ENCODE measurements around the gene TLE1.

Gene TLE1

GRCh38 chr9:81686614-81687520, 2.5 kb downstream of the TLE1 start:
- DNase-seq (ENCODE audit: low read depth in 2 of 3, low spot score in 1 of 3), result no peak

- DNase-seq (ENCODE audit: low read depth in 2 of 3, low spot score in 1 of 3), result no peak
These were observed 3.4 kb downstream of the TLE1 start for GRCh38 chr9:81685763-81686613.

GRCh38 chr9:81684635-81685034, 4.7 kb downstream of the TLE1 start:
- DNase-seq (ENCODE audit: low read depth in 2 of 3, low spot score in 1 of 3), result no peak

GRCh38 chr9:81683704-81684103, 5.6 kb downstream of the TLE1 start:
- no peak for DNase-seq (ENCODE audit: low read depth in 2 of 3, low spot score in 1 of 3)

GRCh38 chr9:81683238-81683637, 6.1 kb downstream of the TLE1 start:
- DNase-seq (ENCODE audit: low read depth in 2 of 3, low spot score in 1 of 3), result no peak

- DNase-seq (ENCODE audit: low read depth in 2 of 3, low spot score in 1 of 3), result no peak
These were observed 6.5 kb downstream of the TLE1 start for GRCh38 chr9:81682797-81683196.

- DNase-seq (ENCODE audit: low read depth in 2 of 3, low spot score in 1 of 3), result no peak
These were observed 7.2 kb downstream of the TLE1 start for GRCh38 chr9:81682177-81682576.

GRCh38 chr9:81680506-81680905, 8.8 kb downstream of the TLE1 start:
- DNase-seq (ENCODE audit: low read depth in 2 of 3, low spot score in 1 of 3), result no peak

- no peak for DNase-seq (ENCODE audit: low read depth in 2 of 3, low spot score in 1 of 3)
These were observed 9.3 kb downstream of the TLE1 start for GRCh38 chr9:81680006-81680405.

GRCh38 chr9:81678088-81678487, 11.3 kb downstream of the TLE1 start:
- no peak for DNase-seq (ENCODE audit: low read depth in 2 of 3, low spot score in 1 of 3)

GRCh38 chr9:81676395-81676794, 13.0 kb downstream of the TLE1 start:
- DNase-seq (ENCODE audit: low read depth in 2 of 3, low spot score in 1 of 3), result no peak

GRCh38 chr9:81673310-81673709, 16.0 kb downstream of the TLE1 start:
- no peak for DNase-seq (ENCODE audit: low read depth in 2 of 3, low spot score in 1 of 3)

GRCh38 chr9:81671880-81672280, 17.5 kb downstream of the TLE1 start:
- no peak for DNase-seq (ENCODE audit: low read depth in 2 of 3, low spot score in 1 of 3)

- DNase-seq (ENCODE audit: low read depth in 2 of 3, low spot score in 1 of 3), result no peak
These were observed 19.5 kb downstream of the TLE1 start for GRCh38 chr9:81669866-81670265.

GRCh38 chr9:81669041-81669651, 20.2 kb downstream of the TLE1 start:
- no peak for DNase-seq (ENCODE audit: low read depth in 2 of 3, low spot score in 1 of 3)

- DNase-seq (ENCODE audit: low read depth in 2 of 3, low spot score in 1 of 3), result no peak
These were observed 23.2 kb downstream of the TLE1 start for GRCh38 chr9:81666123-81666522.

- no peak for DNase-seq (ENCODE audit: low read depth in 2 of 3, low spot score in 1 of 3)
These were observed 23.9 kb downstream of the TLE1 start for GRCh38 chr9:81665322-81665871.

GRCh38 chr9:81664638-81665222, 24.6 kb downstream of the TLE1 start:
- no peak for DNase-seq (ENCODE audit: low read depth in 2 of 3, low spot score in 1 of 3)

GRCh38 chr9:81661339-81661738, 28.0 kb downstream of the TLE1 start:
- DNase-seq (ENCODE audit: low read depth in 2 of 3, low spot score in 1 of 3), result no peak

GRCh38 chr9:81656871-81657337, 32.4 kb downstream of the TLE1 start:
- DNase-seq (ENCODE audit: low read depth in 2 of 3, low spot score in 1 of 3), result no peak

- no peak for DNase-seq (ENCODE audit: low read depth in 2 of 3, low spot score in 1 of 3)
These were observed 33.3 kb downstream of the TLE1 start for GRCh38 chr9:81656004-81656403.
